Measurements from ENCODE around the gene HOXD1.

The HOXD1 gene

DNA sequence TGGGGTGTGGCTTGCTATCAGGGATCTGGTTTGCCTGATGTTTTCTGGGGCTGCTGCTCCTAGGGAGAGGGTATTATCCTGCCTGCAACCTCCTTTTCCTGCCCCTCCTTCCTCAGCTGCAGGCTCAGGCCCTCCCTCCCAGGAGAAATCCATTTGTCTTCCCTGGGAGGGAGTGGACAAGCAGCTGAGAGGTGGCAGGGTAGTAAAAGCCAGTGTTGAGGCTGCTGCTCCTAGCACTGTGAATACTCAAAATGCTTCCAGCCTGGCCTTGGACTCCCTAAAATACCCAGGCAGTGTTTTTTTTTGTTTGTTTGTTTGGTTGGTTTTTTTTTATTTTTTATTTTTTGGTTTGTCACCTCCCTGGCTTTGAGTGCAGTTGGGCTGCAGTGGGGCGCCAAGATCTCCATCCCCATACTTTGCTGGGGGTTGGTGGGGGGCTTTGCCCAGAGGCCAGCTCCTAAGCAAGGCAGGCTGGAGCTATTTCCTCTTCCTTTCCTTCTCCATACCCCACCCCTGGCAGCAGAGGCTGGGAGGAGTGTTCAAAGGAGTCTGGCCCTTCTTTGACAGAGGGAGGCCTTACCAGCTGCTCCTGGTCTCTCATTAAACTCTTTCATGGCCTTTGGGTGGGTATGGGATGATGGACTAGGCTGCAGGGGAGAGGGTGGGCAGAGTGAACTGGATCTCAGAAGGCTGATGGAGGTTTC, 17.7 kb upstream of the HOXD1 start:
- DNase-seq (ENCODE audit: insufficient read length, low spot score) (no peak), FAIRE-seq (no peak)
- no peak for TF ChIP-seq CTCF (IDR thresholded peaks at IDR 0.05; ENCODE audit: insufficient read depth, missing control alignments)

DNA sequence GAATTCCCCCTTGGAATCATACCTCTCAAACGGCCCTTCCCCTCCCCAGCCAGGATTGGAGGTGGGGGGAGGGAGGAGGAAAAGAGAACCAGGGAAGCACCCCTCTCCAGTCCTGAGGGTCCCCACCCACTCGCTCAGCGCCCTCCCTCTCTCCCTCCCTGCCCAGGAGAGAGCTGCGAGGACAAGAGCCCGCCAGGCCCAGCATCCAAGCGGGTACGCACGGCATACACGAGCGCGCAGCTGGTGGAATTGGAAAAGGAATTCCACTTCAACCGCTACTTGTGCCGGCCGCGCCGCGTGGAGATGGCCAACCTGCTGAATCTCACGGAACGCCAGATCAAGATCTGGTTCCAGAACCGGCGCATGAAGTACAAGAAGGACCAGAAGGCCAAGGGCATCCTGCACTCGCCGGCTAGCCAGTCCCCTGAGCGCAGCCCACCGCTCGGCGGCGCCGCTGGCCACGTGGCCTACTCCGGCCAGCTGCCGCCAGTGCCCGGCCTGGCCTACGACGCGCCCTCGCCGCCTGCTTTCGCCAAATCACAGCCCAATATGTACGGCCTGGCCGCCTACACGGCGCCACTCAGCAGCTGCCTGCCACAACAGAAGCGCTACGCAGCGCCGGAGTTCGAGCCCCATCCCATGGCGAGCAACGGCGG, 17.0 kb upstream of the HOXD1 start:
- FAIRE-seq (no peak), DNase-seq (ENCODE audit: insufficient read length, low spot score) (no peak)
- no peak for TF ChIP-seq CTCF (IDR thresholded peaks at IDR 0.05; ENCODE audit: insufficient read depth, missing control alignments)

GRCh38 chr2:176172007-176172894, 16.2 kb upstream of the HOXD1 start:
- FAIRE-seq = no peak
- DNase-seq (ENCODE audit: insufficient read length, low spot score) = no peak
- TF ChIP-seq CTCF (IDR thresholded peaks at IDR 0.05; ENCODE audit: insufficient read depth, missing control alignments) = no peak

GRCh38 chr2:176172895-176173566, 15.4 kb upstream of the HOXD1 start:
- TF ChIP-seq CTCF (IDR thresholded peaks at IDR 0.05; ENCODE audit: insufficient read depth, missing control alignments) = no peak
- FAIRE-seq = no peak
- no peak for DNase-seq (ENCODE audit: insufficient read length, low spot score)

GRCh38 chr2:176173567-176174381, 14.7 kb upstream of the HOXD1 start:
- FAIRE-seq = no peak
- no peak for DNase-seq (ENCODE audit: insufficient read length, low spot score)
- TF ChIP-seq CTCF (IDR thresholded peaks at IDR 0.05; ENCODE audit: insufficient read depth, missing control alignments) = no peak

DNA sequence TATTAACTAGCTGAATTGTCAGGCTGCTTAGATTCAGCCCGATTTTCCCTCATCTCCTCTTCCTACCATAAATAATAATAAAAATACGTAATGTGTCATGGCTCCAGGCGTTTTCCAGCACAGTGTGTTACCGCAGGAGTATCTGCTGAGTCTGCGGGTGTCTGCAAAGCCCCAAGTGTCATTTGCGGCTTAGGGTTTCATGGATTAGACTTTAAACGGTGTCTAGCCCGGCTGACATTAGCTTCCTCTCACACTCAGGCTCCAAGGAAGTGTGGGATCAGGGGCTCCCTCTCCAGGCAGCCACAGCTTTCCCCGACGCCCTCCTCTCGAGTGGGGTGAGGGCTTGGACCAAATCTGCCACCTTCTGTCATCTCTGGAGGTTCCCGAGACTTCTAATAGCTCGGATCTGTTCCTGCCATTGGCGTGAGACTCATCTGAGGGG, 14.1 kb upstream of the HOXD1 start:
- DNase-seq (ENCODE audit: insufficient read length, low spot score) (peak; percentile 91), FAIRE-seq (peak; percentile 6)
- TF ChIP-seq CTCF (IDR thresholded peaks at IDR 0.05; ENCODE audit: insufficient read depth, missing control alignments) = no peak
